K562 (cell line): ENCODE results near the gene SERPINI2. TPM values are rescaled to one million over a fixed set of nuclear protein-coding genes. Genes with fewer than 3 reads are reported as not detected.
"Not testable (repeated sequence)": the region's sequence is repeated elsewhere in the genome, so short reads cannot be mapped to it uniquely, and the experiment has no call there.

Source experiments
- ATAC-seq: fragments of 200-7000 bp; cut with Tn5 transposase; 3 replicates; pipeline ENCODE4 v1.9.1; 2020; ENCODE audit warnings: moderate library complexity
- BruUV-seq: library from RNA; stranded (reverse); fragments of 400-500 nt; replicated peaks from 2 replicates; lab custom pipeline; 2021; lab: Mats Ljungman, UMichigan
- CTCF ChIA-PET: fragments of 300-600 bp; formaldehyde crosslinking; extraction: SDS; loops from one replicate; lab custom pipeline; 2021; ENCODE audit warnings: low intra/inter-chr PET ratio; lab: Yijun Ruan, JAX
- POLR2A ChIA-PET: fragments of 300-600, 350-650 bp; sonication (Branson Sonifier 250); formaldehyde crosslinking; extraction: SDS; loops from one replicate; lab custom pipeline; 2021; ENCODE audit warnings: antibody characterized with exemption, inconsistent platforms; lab: Yijun Ruan, JAX
- DNase-seq, 4 experiments: peaks; one replicate each; pipeline versions ENCODE4 v3.0.0 to v3.0.0-alpha.2; 2011 to 2018; ENCODE audit warnings: low spot score in 3 of 4, mixed read lengths in 3 of 4; ENCODE audit errors: extremely low read depth in 1 of 4
- FAIRE-seq: peaks from 2 replicates; lab custom pipeline; 2011; peaks lifted over from hg19 to GRCh38; lab: Jason Lieb, UNC
- H2AFZ ChIP-seq: 2 replicates; pipeline ENCODE4 v1.6.0; 2011; ENCODE audit warnings: low read depth, low read length, control low read depth, inconsistent platforms
- H3K27ac ChIP-seq: fragments of 200-600 bp; 3 replicates; pipeline ENCODE4 v1.8.0; 2011; ENCODE audit warnings: low read depth, mild to moderate bottlenecking, control low read depth, inconsistent platforms, low read length, moderate library complexity, mixed read lengths; ENCODE audit errors: extremely low read depth
- H3K27me3 ChIP-seq, 2 experiments: fragments of 300-600 bp in 1 of 2; 2 replicates in 1 of 2; 3 replicates in 1 of 2; pipeline versions ENCODE4 v1.6.0 to v1.8.0; 2011; ENCODE audit warnings: inconsistent platforms in 2 of 2, low read length in 2 of 2, mild to moderate bottlenecking in 1 of 2, mixed read lengths in 1 of 2, moderate library complexity in 1 of 2; ENCODE audit not compliant: control insufficient read depth in 2 of 2, insufficient read depth in 2 of 2
- H3K36me3 ChIP-seq: fragments of 300-600 bp; 3 replicates; pipeline ENCODE4 v1.8.0; 2011; ENCODE audit warnings: mild to moderate bottlenecking, low read length, inconsistent platforms; ENCODE audit not compliant: control insufficient read depth, insufficient read depth
- H3K4me1 ChIP-seq, 2 experiments: fragments of 200-600 bp in 1 of 2; replicated peaks in 1 of 2; 2 replicates in 1 of 2; 3 replicates in 1 of 2; pipeline versions ENCODE4 v1.5.1 to v1.8.0; 2011; ENCODE audit warnings: inconsistent platforms in 2 of 2, low read length in 2 of 2, mild to moderate bottlenecking in 1 of 2, mixed read lengths in 1 of 2, moderate library complexity in 1 of 2; ENCODE audit not compliant: control insufficient read depth in 2 of 2, insufficient read depth in 2 of 2
- H3K4me2 ChIP-seq: 2 replicates; pipeline ENCODE4 v1.6.1; 2011; ENCODE audit warnings: low read length, control low read depth, inconsistent platforms, mixed read lengths; ENCODE audit not compliant: insufficient read depth
- H3K4me3 ChIP-seq: fragments of 200-600 bp; sonication (generic), shearing (Covaris generic); 2 replicates; pipeline ENCODE4 v1.5.1; 2016; ENCODE audit warnings: control low read depth, inconsistent platforms
- H3K79me2 ChIP-seq: fragments of 200-600 bp; 3 replicates; pipeline ENCODE4 v1.8.0; 2011; ENCODE audit warnings: low read length, inconsistent platforms; ENCODE audit not compliant: control insufficient read depth, insufficient read depth
- H3K9ac ChIP-seq, 2 experiments: 2 replicates each; pipeline versions ENCODE4 v1.6.0 to v1.6.1; 2011; ENCODE audit warnings: low read depth in 2 of 2, low read length in 2 of 2, control low read depth in 1 of 2, inconsistent platforms in 1 of 2, mild to moderate bottlenecking in 1 of 2, mixed read lengths in 1 of 2; ENCODE audit not compliant: insufficient read depth in 1 of 2
- H3K9me1 ChIP-seq: one replicate; pipeline ENCODE4 v1.6.0; 2011; ENCODE audit warnings: inconsistent platforms, mild to moderate bottlenecking, low read length, moderate library complexity; ENCODE audit not compliant: control insufficient read depth, insufficient read depth
- H3K9me3 ChIP-seq: replicated peaks from 2 replicates; pipeline ENCODE4 v1.5.1; 2011; ENCODE audit warnings: low read depth, low read length, inconsistent platforms; ENCODE audit not compliant: control insufficient read depth, insufficient read depth
- H4K20me1 ChIP-seq: replicated peaks from 2 replicates; pipeline ENCODE4 v1.6.1; 2011; ENCODE audit warnings: low read length, inconsistent platforms, mixed read lengths; ENCODE audit not compliant: control insufficient read depth, insufficient read depth
- WGBS: fragments of 100-300 bp; shearing (Covaris generic); methylation state at CpG from one replicate; pipeline ENCODE4 v1.1.6; 2016; ENCODE audit warnings: low coverage, mixed read lengths; ENCODE audit not compliant: insufficient coverage; ENCODE audit errors: missing lambda C conversion rate; 5-methylcytosine and 5-hydroxymethylcytosine counted together
- in situ Hi-C: fragments of 300-500 bp; cut with MboI; formaldehyde crosslinking; loops from 4 replicates; pipeline ENCODE4 v1.15.0; 2018; ENCODE audit warnings: inconsistent platforms, mixed read lengths
- intact Hi-C: fragments of 100-400 bp; cut with micrococcal nuclease; formaldehyde crosslinking; loops from 2 replicates; pipeline ENCODE4 v1.14.2; 2022
- polyA plus RNA-seq, 8 experiments: library from polyadenylated mRNA; depleted of rRNA in 4 of 8; stranded (reverse) in 5 of 8; unstranded in 3 of 8; fragments of >200 nt; fragmentation: Nextera tagmentation in 2 of 8; fragmentation: Illumina TruSeq in 1 of 8; extraction: Ambion mirVana in 2 of 8; extraction: Trizol in 1 of 8; gene quantifications; 2 replicates each; pipeline versions ENCODE4 v1.2.1 to v1.2.3, GENCODE V29; 2011 to 2014; ENCODE audit warnings: inconsistent platforms in 1 of 8, missing spikeins in 1 of 8
- total RNA-seq, 7 experiments: library from RNA; depleted of rRNA in 6 of 7; stranded (reverse); fragments of >200 nt in 6 of 7; fragmentation: Illumina TruSeq in 2 of 7; extraction: Trizol in 2 of 7; gene quantifications; 2 replicates each; pipeline versions ENCODE4 v1.2.1 to v1.2.3, GENCODE V29; 2011 to 2021; ENCODE audit warnings: low replicate concordance in 1 of 7

Gene SERPINI2
- total and polyA plus RNA-seq, 9 of the 15 experiments (the other 6 are each of a cell fraction or from before 2014, with no cell fraction given), result not detected

DNA sequence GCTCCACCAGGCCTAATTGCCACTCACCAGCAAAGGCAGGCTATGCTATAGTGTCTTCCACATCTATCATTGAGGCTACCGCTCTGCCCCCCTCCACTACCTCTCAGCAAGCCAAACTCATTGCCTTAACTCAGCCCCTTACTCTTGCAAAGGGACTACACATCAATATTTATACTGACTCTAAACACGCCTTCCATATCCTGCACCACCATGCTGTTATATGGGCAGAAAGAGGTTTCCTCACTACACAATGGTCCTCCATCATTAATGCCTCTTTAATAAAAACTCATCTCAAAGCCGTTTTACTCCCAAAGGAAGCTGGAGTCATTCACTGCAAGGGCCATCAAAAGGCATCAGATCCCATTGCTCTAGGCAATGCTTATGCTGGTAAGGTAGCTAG is 46.9 kb downstream of the SERPINI2 start:
- H2AFZ ChIP-seq, in situ Hi-C loops, H3K4me3 ChIP-seq, H3K79me2 ChIP-seq, DNase-seq, H3K27ac ChIP-seq, H4K20me1 ChIP-seq, CTCF ChIA-PET, POLR2A ChIA-PET, intact Hi-C loops, H3K36me3 ChIP-seq, H3K4me2 ChIP-seq, ATAC-seq, H3K9me3 ChIP-seq, H3K9ac ChIP-seq, BruUV-seq, H3K4me1 ChIP-seq, H3K9me1 ChIP-seq, FAIRE-seq, H3K27me3 ChIP-seq: not testable (repeated sequence)
- 5% methylated on average over 3 of the region's 3 CpGs for WGBS

DNA sequence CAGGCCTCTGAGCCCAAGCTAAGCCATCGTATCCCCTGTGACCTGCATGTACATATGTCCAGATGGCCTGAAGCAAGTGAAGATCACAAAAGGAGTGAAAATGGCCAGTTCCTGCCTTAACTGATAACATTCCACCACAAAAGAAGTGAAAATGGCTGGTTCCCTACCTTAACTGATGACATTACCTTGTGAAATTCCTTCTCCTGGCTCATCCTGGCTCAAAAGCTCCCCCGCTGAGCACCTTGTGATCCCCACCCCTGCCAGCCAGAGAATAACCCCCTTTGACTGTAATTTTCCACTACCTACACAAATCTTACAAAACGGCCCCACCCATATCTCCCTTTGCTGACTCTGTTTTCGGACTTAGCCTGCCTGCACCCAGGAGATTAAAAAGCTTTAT is 51.4 kb downstream of the SERPINI2 start:
- BruUV-seq, in situ Hi-C loops, CTCF ChIA-PET: not testable (repeated sequence)

More for the DNA sequence above, 51.4 kb downstream of the SERPINI2 start:
- DNase-seq, ATAC-seq, H3K9me1 ChIP-seq, H2AFZ ChIP-seq, intact Hi-C loops, H3K9me3 ChIP-seq, H3K27me3 ChIP-seq, H3K79me2 ChIP-seq, H3K4me1 ChIP-seq, H3K36me3 ChIP-seq, H3K4me2 ChIP-seq, H3K4me3 ChIP-seq, H3K27ac ChIP-seq, H4K20me1 ChIP-seq, H3K9ac ChIP-seq, FAIRE-seq: not testable (repeated sequence)
- WGBS, result 0% methylated on average over 4 of the region's 4 CpGs
- POLR2A ChIA-PET, result interaction anchor here (0.6 to 0.7 kb wide), 2 partner anchors 39 to 414 kb away, joined by 3 to 4 read pairs; no protein-coding TSS in a partner anchor
